Measurements from ENCODE around the gene BHMT.

The BHMT gene

GRCh38 chr5:79108792-79109191 is 2.8 kb upstream of the BHMT start:
- no peak overlapping the region for H3K4me2 ChIP-seq
- no peaks in the 10 kb centered on the region for H3K27me3 ChIP-seq (ENCODE audit: insufficient read depth, low read depth)
- no peak overlapping the region for H3K9ac ChIP-seq
- H3K27ac ChIP-seq: no peak overlapping the region
- no peak overlapping the region for H3K4me3 ChIP-seq (IDR thresholded peaks at IDR 0.05; ENCODE audit: insufficient read depth, low read depth, low read length)
- no peaks in the 10 kb centered on the region for H3K4me1 ChIP-seq (ENCODE audit: low read depth, poor library complexity, severe bottlenecking)
- H3K36me3 ChIP-seq (ENCODE audit: insufficient read depth): no peaks in the 10 kb centered on the region
- no peak overlapping the region for H2AFZ ChIP-seq (ENCODE audit: low read depth)
- H4K20me1 ChIP-seq (ENCODE audit: insufficient read depth): no peaks in the 10 kb centered on the region
- TF ChIP-seq, protein P1, sequence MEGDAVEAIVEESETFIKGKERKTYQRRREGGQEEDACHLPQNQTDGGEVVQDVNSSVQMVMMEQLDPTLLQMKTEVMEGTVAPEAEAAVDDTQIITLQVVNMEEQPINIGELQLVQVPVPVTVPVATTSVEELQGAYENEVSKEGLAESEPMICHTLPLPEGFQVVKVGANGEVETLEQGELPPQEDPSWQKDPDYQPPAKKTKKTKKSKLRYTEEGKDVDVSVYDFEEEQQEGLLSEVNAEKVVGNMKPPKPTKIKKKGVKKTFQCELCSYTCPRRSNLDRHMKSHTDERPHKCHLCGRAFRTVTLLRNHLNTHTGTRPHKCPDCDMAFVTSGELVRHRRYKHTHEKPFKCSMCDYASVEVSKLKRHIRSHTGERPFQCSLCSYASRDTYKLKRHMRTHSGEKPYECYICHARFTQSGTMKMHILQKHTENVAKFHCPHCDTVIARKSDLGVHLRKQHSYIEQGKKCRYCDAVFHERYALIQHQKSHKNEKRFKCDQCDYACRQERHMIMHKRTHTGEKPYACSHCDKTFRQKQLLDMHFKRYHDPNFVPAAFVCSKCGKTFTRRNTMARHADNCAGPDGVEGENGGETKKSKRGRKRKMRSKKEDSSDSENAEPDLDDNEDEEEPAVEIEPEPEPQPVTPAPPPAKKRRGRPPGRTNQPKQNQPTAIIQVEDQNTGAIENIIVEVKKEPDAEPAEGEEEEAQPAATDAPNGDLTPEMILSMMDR (conservative IDR thresholded peaks at IDR 0.05; ENCODE audit: low read depth, low read length): no peak
- no peaks in the 10 kb centered on the region for H3K79me2 ChIP-seq (ENCODE audit: insufficient read depth, low read depth)

DNA sequence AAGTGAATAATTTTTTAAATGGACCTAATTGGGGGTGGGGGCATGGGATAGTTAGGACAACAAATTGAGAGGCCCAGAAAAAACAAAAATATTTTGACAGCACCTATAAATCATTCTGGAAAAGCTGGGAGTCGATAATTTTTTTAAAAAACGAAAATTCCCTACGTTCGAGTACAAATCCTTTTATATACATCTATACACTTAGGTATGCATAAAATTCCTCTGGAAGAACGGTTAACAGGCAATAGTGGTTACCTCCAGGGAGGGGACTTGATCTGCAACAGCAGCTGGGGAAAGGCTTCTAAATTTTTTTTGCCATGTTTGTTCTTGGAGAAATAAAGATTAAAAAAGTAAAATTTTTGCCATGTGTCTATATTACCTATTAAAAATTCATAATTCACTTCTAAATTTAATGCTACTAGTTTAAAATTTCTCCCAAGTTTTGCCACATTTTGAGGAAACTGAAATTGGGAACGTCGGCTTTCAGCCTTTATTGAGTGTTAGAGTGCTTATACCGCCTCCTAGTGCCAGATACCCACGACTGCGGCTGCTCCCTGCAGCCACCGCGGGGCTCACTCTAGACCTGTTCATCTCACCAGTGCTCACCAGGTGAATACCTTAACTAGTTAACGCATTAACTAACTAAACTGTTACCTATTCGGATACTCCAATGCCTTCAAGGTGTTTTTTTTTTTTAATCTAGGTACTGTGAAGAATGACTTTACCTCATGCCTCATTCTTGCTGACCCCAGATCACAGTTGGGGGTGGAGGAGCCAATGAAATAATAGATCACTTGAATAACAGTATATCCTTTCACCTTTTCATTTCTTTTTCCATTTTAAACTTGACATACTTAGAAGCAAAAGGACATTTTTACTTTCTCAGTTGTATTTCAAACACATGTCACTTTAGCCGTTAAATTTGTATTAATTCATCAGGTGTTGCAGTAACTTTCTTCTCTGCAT is 1.8 kb upstream of the BHMT start:
- no peak overlapping the region for H3K4me2 ChIP-seq
- TF ChIP-seq, protein P1 (conservative IDR thresholded peaks at IDR 0.05; ENCODE audit: low read depth, low read length): peak; percentile 53
- H3K27me3 ChIP-seq (ENCODE audit: insufficient read depth, low read depth): no peaks in the 10 kb centered on the region
- H3K9ac ChIP-seq: no peak overlapping the region
- H2AFZ ChIP-seq (ENCODE audit: low read depth): no peak overlapping the region
- no peaks in the 10 kb centered on the region for H3K4me1 ChIP-seq (ENCODE audit: low read depth, poor library complexity, severe bottlenecking)
- no peaks in the 10 kb centered on the region for H4K20me1 ChIP-seq (ENCODE audit: insufficient read depth)
- H3K36me3 ChIP-seq (ENCODE audit: insufficient read depth): no peaks in the 10 kb centered on the region
- H3K4me3 ChIP-seq (IDR thresholded peaks at IDR 0.05; ENCODE audit: insufficient read depth, low read depth, low read length): no peak overlapping the region
- no peaks in the 10 kb centered on the region for H3K79me2 ChIP-seq (ENCODE audit: insufficient read depth, low read depth)
- H3K27ac ChIP-seq: no peak overlapping the region

- Histone ChIP-seq H3K4me1 (ENCODE audit: low read depth, poor library complexity, severe bottlenecking) (no peaks in the 10 kb centered on the region), H3K4me2 (no peak overlapping the region), H3K9ac (no peak overlapping the region), H2AFZ (ENCODE audit: low read depth) (no peak overlapping the region), H3K36me3 (ENCODE audit: insufficient read depth) (no peaks in the 10 kb centered on the region), H3K27ac (no peak overlapping the region), H3K79me2 (ENCODE audit: insufficient read depth, low read depth) (no peaks in the 10 kb centered on the region), H4K20me1 (ENCODE audit: insufficient read depth) (no peaks in the 10 kb centered on the region), H3K4me3 (IDR thresholded peaks at IDR 0.05; ENCODE audit: insufficient read depth, low read depth, low read length) (no peak overlapping the region), H3K27me3 (ENCODE audit: insufficient read depth, low read depth) (no peaks in the 10 kb centered on the region)
- TF ChIP-seq, protein P1 (conservative IDR thresholded peaks at IDR 0.05; ENCODE audit: low read depth, low read length): no peak
Observed at GRCh38 chr5:79111960-79112702, 522 bp downstream of the BHMT start.

DNA sequence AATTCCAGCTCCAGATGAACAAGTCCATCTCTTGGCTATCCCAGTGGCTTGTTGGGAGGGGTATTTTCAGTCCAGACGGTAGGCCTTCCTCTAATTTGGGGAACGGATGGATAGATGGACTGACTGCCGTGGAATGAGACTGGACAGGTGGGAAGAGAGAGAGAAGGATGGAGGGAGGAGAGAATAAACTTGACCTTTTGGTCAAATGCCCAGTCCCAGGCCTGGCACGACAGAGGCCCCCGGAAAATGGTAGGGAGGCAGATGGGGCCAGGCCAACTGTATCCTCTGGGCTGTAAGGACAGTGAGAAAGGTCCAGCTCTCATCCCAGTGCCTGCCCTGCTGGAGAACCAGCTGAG is 1.1 kb downstream of the BHMT start:
- Histone ChIP-seq H3K36me3 (ENCODE audit: insufficient read depth) (no peaks in the 10 kb centered on the region), H3K4me2 (no peak overlapping the region), H3K4me3 (IDR thresholded peaks at IDR 0.05; ENCODE audit: insufficient read depth, low read depth, low read length) (no peak overlapping the region), H3K9ac (no peak overlapping the region), H4K20me1 (ENCODE audit: insufficient read depth) (no peaks in the 10 kb centered on the region), H3K79me2 (ENCODE audit: insufficient read depth, low read depth) (no peaks in the 10 kb centered on the region), H3K27ac (no peak overlapping the region), H3K4me1 (ENCODE audit: low read depth, poor library complexity, severe bottlenecking) (no peaks in the 10 kb centered on the region), H2AFZ (ENCODE audit: low read depth) (no peak overlapping the region), H3K27me3 (ENCODE audit: insufficient read depth, low read depth) (no peaks in the 10 kb centered on the region)
- TF ChIP-seq, protein P1 (conservative IDR thresholded peaks at IDR 0.05; ENCODE audit: low read depth, low read length): no peak
